HG02678 (cell line): ENCODE results near the gene PLAAT2.
A peak's percentile ranks its signal among the peaks of the same experiment; 100 is the strongest.
"Not testable (repeated sequence)": the region's sequence is repeated elsewhere in the genome, so short reads cannot be mapped to it uniquely, and the experiment has no call there.

ENCODE experiments used
- ATAC-seq: cut with Tn5 transposase; IDR thresholded peaks from one replicate; pipeline ENCODE4 v1.9.1; 2021; ENCODE audit warnings: mild to moderate bottlenecking, moderate library complexity; ENCODE audit not compliant: unreplicated experiment

Gene PLAAT2

DNA sequence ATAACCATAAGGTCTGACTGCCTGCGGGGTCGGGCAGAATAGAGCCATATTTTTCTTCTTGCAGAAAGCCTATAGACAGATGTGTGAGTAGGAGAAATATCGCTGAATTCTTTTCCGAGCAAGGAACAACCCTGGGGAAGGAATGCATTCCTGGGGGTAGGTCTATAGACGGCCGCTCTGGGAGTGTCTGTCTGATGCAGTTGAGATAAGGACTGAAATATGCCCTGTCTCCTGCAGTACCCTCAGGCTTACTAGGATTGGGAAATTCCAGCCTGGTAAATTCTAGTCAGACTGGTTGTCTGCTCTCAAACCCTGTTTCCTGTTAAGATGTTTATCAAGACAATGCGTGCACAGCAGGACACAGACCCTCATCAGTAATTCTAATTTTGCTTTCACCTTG lies 18.0 kb upstream of the PLAAT2 start:
- ATAC-seq, result not testable (repeated sequence)

DNA sequence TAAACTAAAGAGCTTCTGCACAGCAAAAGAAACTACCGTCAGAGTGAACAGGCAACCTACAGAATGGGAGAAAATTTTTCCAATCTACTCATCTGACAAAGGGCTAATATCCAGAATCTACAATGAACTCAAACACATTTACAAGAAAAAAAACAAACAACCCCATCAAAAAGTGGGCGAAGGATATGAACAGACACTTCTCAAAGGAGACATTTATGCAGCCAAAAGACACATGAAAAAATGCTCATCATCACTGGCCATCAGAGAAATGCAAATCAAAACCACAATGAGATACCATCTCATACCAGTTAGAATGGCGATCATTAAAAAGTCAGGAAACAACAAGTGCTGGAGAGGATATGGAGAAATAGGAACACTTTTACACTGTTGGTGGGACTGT lies 15.7 kb upstream of the PLAAT2 start:
- not testable (repeated sequence) for ATAC-seq

DNA sequence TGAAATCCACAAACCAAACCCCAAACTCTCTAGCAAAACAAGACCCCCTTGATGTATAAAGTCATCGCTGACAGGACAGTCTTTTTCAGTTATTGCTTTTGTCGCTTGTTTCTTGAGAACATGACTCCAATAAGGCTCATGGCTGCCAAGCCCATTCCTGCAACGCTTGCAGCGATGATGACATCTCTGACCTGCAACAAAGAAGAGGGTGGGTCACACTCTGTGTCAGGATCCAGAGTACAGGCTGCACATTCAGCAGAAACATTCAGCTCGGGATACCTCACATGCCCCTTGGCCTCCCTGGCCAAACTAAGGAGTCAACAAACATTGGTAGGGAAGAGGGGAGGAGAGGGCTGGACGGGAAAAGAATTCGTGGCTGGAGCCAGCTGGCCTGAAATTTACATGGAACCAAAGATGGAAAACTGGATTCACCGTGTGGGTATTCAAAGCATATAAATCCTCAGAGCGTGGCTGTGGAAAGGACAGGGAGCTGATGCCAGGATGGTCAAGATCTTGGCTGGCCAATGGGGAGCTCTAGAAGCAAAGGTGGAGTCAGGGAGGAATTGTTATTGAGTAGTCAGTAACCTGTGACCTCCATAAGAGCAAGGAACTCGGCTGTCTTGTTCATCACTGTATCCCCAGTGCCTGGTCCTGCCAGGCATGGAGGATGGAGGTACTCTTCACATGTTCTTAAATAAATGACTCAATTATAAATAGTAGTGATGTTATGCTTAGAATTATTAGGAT lies 11.8 kb upstream of the PLAAT2 start:
- ATAC-seq, result no peak

DNA sequence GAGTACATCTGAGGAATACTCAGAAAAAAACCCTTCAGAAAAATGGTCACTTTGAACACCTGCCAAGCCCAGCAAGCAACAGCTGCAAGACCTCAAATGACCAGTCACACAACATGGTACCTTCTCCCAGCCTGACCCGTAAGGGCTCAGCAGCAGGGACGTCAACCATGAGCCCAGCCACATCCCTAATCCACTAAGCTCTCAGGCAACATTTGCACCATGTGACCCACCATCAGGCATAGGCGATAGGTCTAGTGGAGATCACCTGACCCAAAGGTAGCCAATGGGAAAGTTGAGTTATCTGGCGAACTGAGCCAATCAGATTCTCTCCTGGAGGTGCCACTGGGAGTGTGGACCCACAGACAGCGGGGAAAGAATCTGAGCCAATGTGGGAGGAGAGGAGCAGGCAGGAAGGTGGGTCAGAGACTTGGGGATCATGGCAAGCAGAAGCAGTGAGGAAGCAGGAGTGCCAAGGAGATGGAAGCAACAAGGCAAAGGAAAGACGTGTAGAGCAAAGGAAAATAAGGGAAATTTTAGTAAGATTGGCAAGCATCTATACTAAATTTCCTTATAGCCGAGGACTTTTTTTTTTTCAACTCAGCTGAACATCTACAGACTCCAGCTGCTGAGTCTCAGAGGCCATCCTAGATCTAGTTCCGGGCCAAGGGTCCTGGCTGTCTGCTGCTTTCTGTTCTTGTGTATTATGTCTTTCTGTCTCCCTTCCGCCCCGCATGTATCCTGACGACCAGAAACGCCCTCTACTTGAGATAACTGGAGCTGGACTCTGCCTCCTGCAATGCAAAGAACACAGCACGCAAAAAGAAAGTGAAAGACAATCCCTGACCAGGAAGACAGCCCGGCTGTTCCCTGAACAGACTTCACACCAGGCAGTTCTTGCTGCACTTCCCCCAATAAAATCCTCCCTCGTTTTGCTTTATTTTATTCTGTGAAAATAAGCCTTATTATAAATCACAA lies 11.0 kb upstream of the PLAAT2 start:
- peak; percentile 62 for ATAC-seq

DNA sequence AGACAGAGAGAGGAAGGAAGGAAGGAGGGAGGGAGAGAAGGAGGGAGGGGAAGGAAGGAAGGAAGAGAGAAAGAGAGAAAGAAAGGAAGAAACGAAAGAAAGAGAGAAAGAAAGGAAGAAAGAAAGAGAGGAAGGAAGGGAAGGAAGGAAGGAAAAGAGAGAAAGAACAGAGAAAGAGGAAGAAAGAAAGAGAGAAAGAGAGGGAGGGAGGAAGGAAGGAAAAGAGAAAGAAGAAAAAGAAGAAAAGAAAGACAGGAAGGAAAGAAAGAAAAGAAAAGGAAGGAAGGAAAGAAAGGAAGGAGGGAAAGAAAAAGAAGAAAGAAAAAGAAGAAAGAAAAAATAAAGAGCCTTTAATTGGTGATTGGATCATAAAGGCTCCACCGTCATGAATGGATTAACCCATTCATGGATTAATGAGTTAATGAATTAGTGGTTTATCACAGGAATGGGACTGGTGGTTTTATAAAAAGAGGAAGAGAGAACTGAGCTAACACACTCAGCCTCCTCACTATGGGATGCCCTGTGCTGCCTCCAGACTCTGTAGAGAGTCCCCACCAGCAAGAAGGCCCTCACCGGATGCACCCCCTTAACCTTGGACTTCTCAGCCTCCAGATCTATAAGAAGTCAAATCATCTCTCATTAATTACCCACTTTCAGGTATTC lies 9.0 kb upstream of the PLAAT2 start:
- no peak for ATAC-seq

DNA sequence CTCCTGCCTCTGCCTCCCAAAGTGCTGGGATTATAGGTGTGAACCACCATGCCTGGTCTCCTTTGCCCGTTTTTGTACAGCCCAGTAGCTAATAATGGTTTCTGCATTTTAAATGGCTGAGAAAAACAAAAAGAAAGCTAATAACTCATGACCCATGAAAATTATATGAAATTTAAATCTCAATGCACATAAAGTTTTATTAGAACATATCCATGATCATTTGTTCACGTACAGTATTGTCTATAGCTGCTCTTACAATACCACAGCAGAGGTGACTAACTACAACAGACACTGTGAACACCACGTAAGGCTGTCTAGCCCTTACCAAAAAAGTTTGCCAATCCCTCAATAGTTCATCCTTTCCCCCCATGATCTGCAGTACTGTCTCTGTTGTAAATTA lies 6.4 kb upstream of the PLAAT2 start:
- no peak for ATAC-seq

DNA sequence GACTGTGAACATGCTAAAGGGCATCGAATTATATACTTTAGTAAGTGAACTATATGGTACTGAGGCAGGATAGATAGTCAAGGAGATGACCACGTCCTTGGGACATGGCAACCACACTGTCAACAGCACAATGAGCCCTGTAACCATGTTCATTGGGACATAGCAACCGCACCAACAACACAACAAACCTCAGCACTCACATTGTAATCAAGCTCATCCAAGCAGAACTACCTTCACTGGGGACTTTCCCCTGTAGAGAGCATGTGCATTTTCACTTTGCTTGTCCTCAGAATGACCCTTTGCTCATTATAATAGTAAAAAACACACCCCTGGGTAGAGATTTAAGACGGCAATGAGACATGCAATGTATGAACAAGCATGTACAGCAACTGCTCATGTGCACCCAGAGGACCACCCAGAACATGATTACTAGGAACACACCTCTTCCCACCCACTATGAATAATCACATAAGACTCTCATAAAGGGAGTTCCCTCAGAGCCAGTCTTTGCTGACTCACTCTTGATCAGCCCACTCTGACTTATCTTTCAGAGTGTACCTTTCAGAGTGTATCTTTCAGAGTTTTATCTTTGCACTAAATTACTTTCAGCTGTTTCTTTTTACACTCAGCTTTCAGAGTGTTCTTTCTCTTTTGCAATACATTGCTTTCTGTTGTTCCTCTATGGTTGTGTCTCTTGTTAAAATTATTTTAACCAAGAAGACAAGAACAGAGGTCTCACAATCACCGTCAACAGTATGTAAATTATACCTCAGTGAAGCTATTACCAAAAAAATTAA lies 4.1 kb upstream of the PLAAT2 start:
- peak; percentile 74 for ATAC-seq

DNA sequence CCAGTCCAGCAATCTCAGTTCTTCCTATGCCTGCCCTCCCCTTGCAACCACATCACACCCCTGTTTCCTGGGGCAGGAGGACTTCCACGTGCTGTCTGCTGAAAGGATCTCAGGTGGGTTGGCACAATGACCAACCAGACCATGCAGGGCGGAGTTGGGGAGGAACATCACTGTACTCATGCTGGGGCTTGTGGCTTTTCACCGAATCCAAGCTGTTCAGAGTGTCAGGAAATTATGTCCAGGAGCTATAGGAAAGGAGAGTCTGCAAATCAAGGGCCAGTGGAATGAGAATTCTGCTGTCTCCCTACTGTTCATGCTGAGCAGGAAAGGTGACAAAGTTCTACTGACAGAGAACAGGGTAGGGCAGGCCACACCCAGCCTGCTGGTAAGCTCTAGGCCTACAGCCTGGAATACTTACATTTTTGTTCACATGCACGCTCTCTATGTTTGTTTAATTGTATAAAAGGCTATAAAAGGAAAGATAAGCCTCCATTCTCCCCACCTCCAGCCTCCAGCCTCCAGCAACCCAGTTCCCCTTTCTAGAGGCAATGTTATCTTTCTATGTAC lies 1.7 kb upstream of the PLAAT2 start:
- no peak for ATAC-seq

DNA sequence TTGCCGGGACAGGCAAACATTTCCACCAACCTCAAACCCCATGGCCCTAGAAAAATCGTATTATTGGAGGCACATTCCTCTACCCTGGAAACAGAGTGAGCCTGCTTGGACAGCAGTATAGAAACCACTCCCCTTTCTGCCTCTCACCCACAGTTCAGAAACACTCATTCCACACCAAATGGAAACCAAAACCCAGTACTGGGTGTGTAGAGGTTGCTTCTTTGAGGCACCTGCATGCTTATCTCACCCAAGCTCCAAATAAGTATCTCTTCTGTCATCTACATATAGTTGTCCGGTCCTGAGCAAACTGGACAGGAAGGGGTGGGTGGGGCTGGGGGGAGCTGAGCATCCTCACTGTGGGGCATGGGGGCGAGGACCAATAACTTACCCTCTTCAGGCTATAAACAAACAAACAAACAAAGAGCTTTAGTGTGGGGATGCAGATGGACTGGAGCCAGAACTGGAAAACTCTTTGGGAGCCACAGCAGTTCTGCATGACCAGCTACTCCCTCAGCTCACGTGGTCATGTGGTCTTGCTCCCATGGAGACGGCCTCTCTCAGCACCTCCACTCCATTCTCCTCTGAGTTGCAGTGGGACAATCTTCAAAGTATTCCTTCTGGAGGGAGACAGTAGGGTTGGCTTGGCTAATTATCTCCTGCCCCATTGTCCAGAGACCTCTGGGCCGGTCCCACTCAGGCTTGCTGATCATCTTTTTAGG lies 1.0 kb upstream of the PLAAT2 start:
- ATAC-seq, result peak; percentile 72

DNA sequence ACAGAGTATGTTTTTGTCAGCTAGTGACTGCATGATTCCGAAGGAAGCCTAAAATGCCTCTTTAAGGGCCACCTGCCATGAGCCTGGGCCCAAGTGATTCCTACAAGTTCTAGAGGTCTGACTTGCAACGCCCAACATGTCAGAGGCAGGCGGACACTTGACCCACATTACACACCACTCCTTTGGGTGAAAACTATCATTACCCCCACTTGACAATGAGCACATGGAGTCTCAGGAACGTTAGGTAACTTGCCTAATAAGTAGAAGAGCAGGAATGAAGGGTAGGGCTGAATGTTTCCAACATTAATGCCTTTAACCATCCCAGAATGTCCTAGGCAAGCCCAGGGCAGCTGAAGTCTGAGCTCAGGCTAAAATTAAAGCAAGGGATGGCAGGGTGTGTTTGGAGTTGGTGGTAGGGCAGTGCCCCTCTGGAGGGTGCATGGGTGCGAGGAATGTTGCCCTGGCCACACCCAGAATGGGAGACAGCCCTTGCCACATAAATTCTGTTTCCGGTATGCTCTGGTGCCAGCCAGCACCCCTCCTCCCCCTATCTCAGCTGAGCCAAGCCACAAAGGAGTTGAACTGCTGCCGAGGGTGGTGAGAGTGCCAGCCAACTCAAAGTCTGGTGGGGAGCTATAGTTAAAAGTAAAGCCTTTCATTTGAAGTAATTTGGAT lies 2.5 kb downstream of the PLAAT2 start:
- ATAC-seq, result no peak

DNA sequence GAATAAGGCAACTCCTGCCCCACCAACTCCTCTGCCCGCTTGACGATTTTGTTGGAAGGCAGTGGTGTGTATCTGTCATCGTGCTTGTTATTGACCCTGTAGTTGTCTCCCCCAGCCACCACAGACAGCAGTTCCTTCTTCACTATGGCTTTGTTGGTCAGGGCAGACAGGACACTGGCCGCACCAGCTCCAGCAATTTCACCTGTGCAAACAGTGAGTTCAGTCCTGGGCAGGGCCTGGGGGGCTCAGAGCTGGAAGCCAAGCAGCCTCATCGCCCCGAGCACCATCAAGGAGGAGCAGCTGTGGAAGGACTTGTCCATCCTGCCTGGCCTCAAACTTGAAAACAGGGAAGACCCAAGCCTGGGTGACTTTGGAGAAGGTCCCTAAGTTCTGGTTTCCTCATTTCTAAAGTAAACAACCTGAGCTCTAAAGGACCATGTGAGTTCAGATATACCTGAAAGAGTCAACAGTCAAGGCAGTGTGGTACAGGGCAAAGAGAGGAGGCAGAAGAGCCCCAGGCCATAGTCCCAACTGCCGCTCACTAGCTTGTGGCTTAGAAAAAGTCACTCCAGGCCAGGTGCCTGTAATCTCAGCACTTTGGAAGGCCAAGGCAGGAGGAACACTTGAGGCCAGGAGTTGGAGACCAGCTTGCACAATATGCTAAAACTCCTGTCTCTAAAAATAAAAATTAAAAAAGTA lies 4.6 kb downstream of the PLAAT2 start:
- ATAC-seq, result no peak

DNA sequence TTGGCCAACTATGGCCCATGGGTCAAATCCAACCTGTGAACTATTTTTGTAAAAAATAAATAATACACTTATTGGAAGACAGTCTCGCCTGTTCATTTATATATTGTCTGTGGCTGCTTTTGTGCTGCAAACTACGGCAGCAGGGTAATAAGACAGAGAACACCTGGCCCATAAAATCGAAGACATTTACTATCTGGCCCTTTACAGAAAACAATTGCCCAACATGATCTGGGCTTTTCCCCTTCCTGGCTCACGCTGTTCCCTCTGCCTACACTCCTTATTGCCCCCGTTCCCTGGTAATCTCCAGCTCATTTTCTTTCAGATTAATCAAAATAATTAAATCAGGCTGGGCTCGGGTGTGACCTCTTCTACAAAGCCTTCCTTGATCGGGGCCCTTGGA lies 5.6 kb downstream of the PLAAT2 start:
- no peak for ATAC-seq

DNA sequence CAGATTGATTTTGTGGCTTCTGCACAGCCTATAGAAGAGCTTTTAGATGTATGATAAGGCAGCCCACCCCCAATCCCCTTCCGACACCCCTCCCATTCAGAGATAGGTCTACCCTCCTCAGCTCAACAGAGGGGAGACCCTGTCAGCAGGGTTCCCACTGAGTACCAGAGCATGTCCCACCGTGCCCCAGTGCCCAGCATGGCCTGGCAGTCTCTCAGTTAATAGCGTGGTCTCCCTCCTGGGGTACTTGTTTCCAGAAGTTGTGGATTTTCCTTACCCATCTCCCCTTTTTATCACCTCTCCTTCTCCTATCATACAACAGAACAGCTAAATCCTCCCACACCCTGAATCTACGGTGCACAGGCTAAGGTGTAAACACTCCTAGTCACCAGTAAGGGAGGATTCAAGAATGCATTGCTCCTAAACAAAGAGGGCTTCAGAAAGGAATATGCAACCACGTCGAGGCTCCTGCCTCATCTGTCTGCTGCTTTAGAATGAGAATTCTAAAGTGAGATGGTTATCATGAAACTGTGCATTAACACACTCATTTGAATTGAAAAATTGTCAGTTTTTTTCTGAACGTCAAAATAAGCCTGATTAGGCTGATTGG lies 6.7 kb downstream of the PLAAT2 start:
- no peak for ATAC-seq

DNA sequence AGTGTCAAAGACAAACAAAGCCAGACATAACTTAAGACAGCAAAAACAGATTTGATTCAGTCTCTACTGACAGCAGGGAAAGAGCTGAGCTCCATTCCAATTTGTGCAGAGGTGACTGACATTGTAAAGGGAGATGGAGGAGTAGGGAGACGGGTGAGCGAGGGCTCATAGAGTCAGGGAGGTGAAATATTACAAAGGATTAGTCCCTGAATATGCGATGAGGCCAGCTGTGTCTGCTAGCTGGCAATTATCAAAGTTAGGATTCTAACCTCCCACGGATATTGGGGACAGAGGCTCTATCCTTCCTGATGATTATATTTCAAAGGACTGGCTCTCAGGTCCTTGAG lies 8.3 kb downstream of the PLAAT2 start:
- ATAC-seq, result no peak

DNA sequence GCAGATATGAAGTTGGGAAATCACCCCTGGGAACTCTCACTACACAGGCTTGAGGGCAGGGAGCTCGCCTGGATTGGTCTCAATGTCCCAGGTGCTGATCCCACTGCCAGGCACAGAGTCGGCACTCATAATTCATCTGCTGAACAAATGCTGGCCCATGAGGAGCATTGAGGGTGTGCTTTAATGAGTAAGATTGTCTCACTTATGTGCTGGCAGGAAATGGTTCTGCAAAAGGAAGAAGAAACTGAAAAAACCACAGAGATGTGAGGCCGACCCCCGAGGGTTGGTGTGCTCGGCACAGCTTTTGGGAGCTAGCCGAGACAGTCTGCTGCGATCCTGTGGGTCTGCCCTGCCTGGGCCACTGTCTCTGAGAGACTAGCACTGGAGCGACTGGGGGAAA lies 9.4 kb downstream of the PLAAT2 start:
- ATAC-seq, result peak; percentile 82

DNA sequence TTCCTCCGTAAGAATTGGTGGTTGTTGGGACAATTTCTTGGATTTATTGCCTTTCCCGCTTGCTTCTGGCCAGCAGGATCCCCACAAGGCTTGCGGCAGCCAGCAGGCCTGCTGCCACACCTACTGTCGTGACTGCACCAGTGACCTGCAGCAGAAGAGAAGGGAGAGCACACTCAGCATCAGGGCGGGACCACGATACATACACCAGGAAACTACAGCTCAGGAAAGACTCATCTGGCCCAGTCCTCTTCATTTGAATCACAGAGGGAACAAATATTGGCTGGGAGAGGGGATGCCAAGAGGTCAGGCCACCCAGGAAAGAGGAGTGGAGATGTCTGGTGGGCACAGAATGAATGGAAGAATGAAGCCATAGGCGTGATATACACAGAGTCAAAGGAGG lies 10.3 kb downstream of the PLAAT2 start:
- no peak for ATAC-seq

DNA sequence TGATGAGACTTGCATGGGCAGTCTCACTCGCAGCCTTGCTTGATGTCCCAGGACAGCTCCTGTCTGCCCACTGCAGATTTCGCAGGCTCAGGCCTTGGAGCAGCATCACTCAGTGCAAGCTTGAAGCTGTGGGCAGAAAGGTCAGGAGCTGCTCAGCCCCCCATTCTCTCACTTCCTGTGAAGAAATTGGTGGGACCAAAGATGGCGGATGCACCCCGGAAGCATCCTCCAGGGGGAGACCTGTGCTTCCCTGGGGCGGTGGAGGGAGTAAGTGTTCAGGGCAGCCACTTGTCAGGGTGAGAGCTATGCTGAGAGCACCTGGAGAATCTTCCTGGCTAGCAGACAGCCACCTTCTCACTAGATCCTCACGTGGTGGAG lies 11.3 kb downstream of the PLAAT2 start:
- ATAC-seq, result no peak
